GM19023 (cell line): ENCODE data around the gene FAM25C.
"Not testable (repeated sequence)": the region's sequence is repeated elsewhere in the genome, so short reads cannot be mapped to it uniquely, and the experiment has no call there.

Source experiments
- ATAC-seq: cut with Tn5 transposase; IDR thresholded peaks from one replicate; pipeline ENCODE4 v1.9.1; 2021; ENCODE audit warnings: mild to moderate bottlenecking, moderate library complexity; ENCODE audit not compliant: unreplicated experiment

FAM25C gene

DNA sequence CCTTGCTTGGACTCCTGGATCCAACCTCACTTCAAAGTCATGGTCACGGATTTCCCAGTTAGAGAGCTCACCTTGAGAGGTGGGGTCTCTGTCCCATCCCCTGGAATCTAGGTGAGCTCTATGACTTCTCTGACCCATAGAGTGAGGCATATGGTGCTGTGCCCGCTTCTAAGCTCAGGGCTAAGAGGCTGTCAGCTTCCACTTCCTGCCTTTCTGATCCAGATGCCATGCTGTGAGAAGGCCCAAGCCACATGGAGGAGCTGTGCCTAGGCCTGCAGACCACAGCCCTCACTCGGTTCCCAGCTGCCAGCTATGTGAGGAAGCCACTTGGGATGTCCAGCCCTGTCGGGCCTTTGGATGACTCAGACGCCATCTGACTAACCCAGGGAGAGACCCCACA lies 39.9 kb downstream of the FAM25C start:
- ATAC-seq, result not testable (repeated sequence)

DNA sequence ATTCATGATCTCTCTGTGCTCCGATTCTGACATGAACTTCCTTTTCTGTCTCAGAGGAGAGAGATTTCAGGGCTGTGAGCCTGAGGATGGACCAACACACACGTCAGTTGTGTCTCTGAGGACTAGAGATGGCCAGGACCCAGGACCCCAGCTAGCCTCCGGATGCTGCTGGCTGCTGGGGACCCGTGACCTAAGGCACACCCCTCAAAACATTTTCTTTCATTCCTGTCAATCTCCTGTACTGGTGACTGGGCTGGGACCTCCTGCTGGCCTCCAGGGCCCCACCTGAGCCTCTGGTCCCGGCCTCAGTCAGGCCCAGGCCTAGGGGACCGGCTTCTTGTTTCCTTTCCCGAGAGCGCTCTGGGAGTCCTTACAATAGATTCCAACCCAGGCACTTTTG lies 42.4 kb downstream of the FAM25C start:
- ATAC-seq, result not testable (repeated sequence)

DNA sequence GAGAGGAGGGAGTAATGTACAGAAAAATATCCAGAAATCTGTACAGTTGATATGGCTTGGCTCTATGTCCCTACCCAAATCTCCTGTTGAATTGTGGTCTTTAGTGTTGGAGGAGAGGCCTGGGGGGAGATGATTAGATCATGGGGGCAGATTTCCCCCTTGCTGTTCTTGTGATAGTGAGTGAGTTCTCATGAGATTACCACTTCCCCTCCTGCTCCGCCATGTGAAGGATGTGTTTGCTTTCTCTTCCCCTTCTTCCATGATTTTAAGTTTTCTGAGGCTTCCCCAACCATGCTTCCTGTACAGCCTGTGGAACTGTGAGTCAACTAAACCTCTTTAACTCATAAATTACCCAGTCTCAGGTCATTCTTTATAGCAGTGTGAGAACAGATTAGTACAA lies 52.2 kb downstream of the FAM25C start:
- ATAC-seq, result not testable (repeated sequence)
